H1 (cell line): ENCODE measurements around the gene NODAL. TPM values are rescaled to one million over a fixed set of nuclear protein-coding genes. Genes with fewer than 3 reads are reported as not detected.

Experiments
- BCL11A ChIP-seq, 2 experiments: IDR thresholded peaks; one replicate each; pipeline ENCODE4 v1.6.1; 2011; ENCODE audit warnings: low read depth in 2 of 2, low read length in 2 of 2, mild to moderate bottlenecking in 2 of 2
- CBX8 ChIP-seq: fragments of 300-800, 300-1000 bp; sonication (generic); IDR thresholded peaks from 2 replicates; pipeline ENCODE4 v1.7.1; 2016; ENCODE audit warnings: low read depth, low read length, borderline replicate concordance
- CHD7 ChIP-seq: fragments of 300-600 bp; sonication (generic); IDR thresholded peaks from 2 replicates; pipeline ENCODE4 v1.7.1; 2012; ENCODE audit warnings: low read length, moderate library complexity, mild to moderate bottlenecking, inconsistent platforms; ENCODE audit not compliant: insufficient replicate concordance
- FOSL1 ChIP-seq: IDR thresholded peaks from 2 replicates; pipeline ENCODE4 v1.6.1; 2011; ENCODE audit warnings: mild to moderate bottlenecking, low read depth, low read length, moderate library complexity; ENCODE audit not compliant: insufficient read depth
- JUND ChIP-seq: IDR thresholded peaks from 2 replicates; pipeline ENCODE4 v1.6.1; 2011; ENCODE audit warnings: mild to moderate bottlenecking, improper control_type of control experiment, low read length
- NANOG ChIP-seq: IDR thresholded peaks from 2 replicates; pipeline ENCODE4 v1.6.1; 2011; ENCODE audit warnings: low read length, low read depth, mild to moderate bottlenecking, inconsistent platforms; ENCODE audit not compliant: insufficient read depth, poor library complexity, severe bottlenecking
- RFX5 ChIP-seq: IDR thresholded peaks from 2 replicates; pipeline ENCODE4 v1.6.1; 2011; ENCODE audit warnings: low read depth, low read length, improper control_type of control experiment, borderline replicate concordance
- polyA plus RNA-seq, 7 experiments: library from polyadenylated mRNA; depleted of rRNA in 3 of 7; stranded (reverse) in 5 of 7; unstranded in 2 of 7; fragments of >200 nt in 5 of 7; fragments of 200-250 nt in 2 of 7; gene quantifications; 1 replicate in 5 of 7; 2 replicates in 1 of 7; 4 replicates in 1 of 7; pipeline versions ENCODE4 v1.2.1 to v1.2.3, GENCODE V29; 2011 to 2013; ENCODE audit warnings: missing spikeins in 2 of 7, mixed read lengths in 2 of 7
- total RNA-seq: library from RNA; stranded (reverse); fragmentation: NEBNext Ultra II Directional; extraction: Animal tissue kit (Norgen Biotek cat#: 25700); gene quantifications from 2 replicates; pipeline ENCODE4 v1.2.1, GENCODE V29; 2021
- TF ChIP-seq, protein P1 (sequence below): IDR thresholded peaks from 2 replicates; pipeline ENCODE4 v1.6.1; 2012; ENCODE audit warnings: low read length, inconsistent platforms

The NODAL gene
- total and polyA plus RNA-seq, 2 of the 8 experiments (the other 6 are each of a cell fraction or from before 2014, with no cell fraction given), result 2.0 to 7.3 TPM

GRCh38 chr10:70425096-70425495, 16.4 kb downstream of the NODAL start (continued):
- no peak for TF ChIP-seq CHD7
- TF ChIP-seq JUND, result no peak
- TF ChIP-seq BCL11A (IDR thresholded peaks at IDR 0.05; ENCODE audit: low read depth in 2 of 2, low read length in 2 of 2), result no peak
- no peak for TF ChIP-seq CBX8
- TF ChIP-seq RFX5, result no peak
- no peak for TF ChIP-seq NANOG
- no peak for TF ChIP-seq FOSL1
- TF ChIP-seq, protein P1, sequence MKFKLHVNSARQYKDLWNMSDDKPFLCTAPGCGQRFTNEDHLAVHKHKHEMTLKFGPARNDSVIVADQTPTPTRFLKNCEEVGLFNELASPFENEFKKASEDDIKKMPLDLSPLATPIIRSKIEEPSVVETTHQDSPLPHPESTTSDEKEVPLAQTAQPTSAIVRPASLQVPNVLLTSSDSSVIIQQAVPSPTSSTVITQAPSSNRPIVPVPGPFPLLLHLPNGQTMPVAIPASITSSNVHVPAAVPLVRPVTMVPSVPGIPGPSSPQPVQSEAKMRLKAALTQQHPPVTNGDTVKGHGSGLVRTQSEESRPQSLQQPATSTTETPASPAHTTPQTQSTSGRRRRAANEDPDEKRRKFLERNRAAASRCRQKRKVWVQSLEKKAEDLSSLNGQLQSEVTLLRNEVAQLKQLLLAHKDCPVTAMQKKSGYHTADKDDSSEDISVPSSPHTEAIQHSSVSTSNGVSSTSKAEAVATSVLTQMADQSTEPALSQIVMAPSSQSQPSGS, result no peak
